ENCODE measurements around the gene GRIK4.
A peak's percentile ranks its signal among the peaks of the same experiment; 100 is the strongest.

Gene GRIK4

DNA sequence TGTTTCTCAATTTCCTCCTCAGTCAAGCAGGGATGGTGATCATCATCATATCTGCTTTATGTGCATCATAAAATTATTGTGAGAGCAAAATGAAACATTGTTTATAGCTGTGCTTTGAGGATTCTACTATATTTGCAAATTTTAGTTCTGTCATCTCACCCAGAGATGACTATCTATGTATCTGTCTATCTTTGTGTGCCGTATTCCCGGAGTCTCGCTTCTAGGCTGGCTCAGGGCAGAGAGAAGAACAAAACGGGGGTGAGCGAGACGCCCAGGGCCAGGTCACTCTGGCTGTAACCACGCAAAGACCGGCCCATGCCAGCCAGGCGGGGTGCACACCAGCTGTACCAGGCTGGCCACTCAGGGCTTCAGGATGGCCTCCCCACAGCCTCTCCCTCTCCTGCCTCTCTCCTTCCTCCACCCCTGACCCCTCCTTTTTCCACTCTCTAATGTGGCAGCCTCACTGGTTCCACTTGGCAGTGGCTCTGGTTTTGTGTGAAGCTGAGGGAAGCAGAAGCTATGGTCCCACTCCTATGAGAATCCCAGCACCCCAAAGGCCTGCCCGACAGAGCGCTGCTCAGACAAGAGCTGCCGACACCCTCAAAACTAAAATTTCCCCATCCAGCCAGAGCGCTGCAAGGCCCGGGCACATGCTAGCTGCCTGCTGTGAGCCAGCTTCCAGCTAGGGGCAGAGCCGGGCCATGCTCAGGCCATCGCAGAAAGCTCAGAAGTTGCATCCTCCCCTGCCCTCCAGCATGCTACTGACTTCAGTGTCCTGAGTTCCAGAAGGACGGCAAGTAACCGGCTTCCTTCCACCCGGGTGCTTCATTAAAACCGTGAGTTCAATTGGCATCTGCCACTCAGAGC is 372.8 kb downstream of the GRIK4 start:
- Mint-ChIP-seq H3K9me3 (no peaks in the 10 kb centered on the region), H3K27me3 (peaks cover 32 to 34% of the 10 kb centered on the region in 2 donors), H3K4me3 (no peak overlapping the region), H3K27ac (no peak overlapping the region), H3K4me1 (no peaks in the 10 kb centered on the region), H3K36me3 (no peaks in the 10 kb centered on the region)
- ATAC-seq (replicated peaks): no peak
- no peak for DNase-seq

- H3K36me3 Mint-ChIP-seq: no peaks in the 10 kb centered on the region
- no peak overlapping the region for H3K27ac Mint-ChIP-seq
- peaks cover 22 to 30% of the 10 kb centered on the region in 2 donors for H3K27me3 Mint-ChIP-seq
- no peaks in the 10 kb centered on the region for H3K9me3 Mint-ChIP-seq
- H3K4me3 Mint-ChIP-seq: no peak overlapping the region
- ATAC-seq (replicated peaks) (no peak), DNase-seq (no peak)
- no peaks in the 10 kb centered on the region for H3K4me1 Mint-ChIP-seq
Observed at GRCh38 chr11:120890609-120891320, 379.2 kb downstream of the GRIK4 start.

DNA sequence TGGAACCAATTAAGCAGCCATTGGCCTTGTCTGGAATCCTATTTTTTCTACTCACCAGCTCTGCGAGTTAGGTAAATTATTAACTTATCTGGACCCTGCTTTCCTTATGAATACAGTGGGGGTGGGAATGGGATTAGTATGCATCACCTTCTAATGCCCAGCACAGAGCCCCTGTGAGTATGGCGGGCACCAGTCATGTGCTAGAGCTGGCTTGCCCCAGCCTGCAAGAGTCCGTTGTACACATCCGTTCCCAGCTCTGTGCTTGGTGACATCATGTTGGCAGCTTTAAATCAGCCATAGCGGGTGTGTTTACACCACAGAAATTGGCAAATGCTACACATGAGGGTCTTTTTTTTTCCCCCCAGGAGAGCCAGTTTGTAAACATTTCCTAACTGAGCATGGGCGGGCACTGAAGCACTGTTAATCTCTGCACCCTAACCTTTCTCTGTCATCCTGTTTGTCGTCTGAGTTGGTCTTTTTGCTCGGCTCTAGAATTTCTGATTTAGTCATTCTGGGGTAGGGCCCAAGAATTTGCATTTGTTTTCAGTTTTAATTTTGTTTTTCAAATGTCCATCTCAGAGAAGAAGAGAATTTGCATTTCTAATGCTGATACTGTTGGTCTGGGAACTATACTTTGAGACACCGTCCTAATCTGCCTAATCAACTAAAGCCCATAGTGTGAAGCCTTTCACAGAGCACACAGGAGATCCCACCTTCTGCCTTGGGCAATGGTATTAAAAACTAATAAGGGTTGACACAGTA is 382.1 kb downstream of the GRIK4 start:
- Mint-ChIP-seq H3K9me3 (no peaks in the 10 kb centered on the region), H3K4me3 (no peak overlapping the region), H3K27me3 (peaks cover 13 to 31% of the 10 kb centered on the region in 2 donors), H3K36me3 (peaks cover 0 to 4% of the 10 kb centered on the region in 2 donors), H3K4me1 (no peaks in the 10 kb centered on the region), H3K27ac (no peak overlapping the region)
- no peak for ATAC-seq (replicated peaks)
- DNase-seq: no peak

DNA sequence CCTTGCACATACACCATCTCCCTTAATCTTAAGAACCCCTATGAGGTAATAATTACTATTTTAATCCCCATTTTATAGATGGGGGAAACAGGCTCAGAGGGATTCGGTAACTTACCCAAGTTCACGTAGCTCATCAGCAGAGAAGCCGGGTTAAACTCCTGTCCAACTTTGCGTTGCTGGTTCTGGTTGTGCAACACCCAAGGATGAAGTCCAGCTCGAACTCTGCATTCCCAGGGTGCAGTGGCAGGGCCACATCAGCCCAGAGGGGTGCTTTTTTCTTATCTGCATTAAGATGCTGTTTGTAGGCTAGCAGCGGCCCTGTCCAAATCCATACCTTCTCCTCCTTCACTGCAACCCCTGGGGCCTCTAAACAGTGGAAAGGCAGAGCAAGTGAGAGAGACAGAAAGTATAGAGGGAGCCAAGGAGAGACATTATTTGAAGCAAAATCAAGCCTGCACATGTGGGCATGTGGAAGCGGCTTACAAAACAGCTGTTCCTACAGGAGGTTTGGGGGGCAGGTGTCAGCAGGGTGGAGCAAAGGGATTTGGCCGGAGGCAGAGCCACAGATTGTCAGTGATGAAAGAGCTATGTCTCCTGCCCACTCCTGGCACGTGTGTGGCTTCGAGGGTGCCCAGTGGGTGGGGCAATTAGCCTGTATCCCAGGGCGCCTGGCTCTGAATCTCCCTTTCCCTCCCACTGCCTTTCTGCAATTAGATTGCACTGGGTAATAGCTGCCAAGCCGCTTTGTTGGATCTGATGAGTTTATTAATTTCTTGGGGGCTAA is 382.8 kb downstream of the GRIK4 start:
- peaks cover 13 to 24% of the 10 kb centered on the region in 2 donors for H3K27me3 Mint-ChIP-seq
- ATAC-seq (replicated peaks) (no peak), DNase-seq (no peak)
- H3K27ac Mint-ChIP-seq: no peak overlapping the region
- H3K9me3 Mint-ChIP-seq: no peaks in the 10 kb centered on the region
- H3K4me1 Mint-ChIP-seq: no peaks in the 10 kb centered on the region
- peaks cover 0 to 4% of the 10 kb centered on the region in 2 donors for H3K36me3 Mint-ChIP-seq
- no peak overlapping the region for H3K4me3 Mint-ChIP-seq

DNA sequence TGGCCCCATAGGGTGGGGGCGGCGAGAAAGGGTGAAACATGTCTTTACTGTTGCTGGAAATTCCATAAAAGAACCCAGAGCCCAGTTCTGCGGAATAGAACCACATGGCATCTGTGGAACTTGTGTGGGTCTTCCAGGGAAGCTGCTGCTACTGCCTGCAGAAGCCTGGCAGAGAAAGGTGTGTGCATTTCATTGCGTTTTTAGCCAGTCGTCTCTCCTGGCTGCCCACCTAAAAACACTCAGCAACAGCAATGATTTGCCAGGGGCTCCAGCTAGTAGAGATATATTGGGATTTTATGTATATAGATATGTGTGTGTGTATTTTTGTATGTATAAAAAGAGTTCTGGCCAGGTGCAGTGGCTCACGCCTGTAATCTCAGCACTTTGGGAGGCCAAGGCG is 385.1 kb downstream of the GRIK4 start:
- Mint-ChIP-seq H3K36me3 (peaks cover 0 to 4% of the 10 kb centered on the region in 2 donors), H3K27ac (no peak overlapping the region), H3K4me3 (no peak overlapping the region), H3K4me1 (no peaks in the 10 kb centered on the region), H3K27me3 (peaks cover 15 to 20% of the 10 kb centered on the region in 2 donors), H3K9me3 (no peaks in the 10 kb centered on the region)
- DNase-seq: no peak
- ATAC-seq (replicated peaks): no peak

GRCh38 chr11:120898568-120898967 is 387.0 kb downstream of the GRIK4 start:
- Mint-ChIP-seq H3K4me3 (no peak overlapping the region), H3K4me1 (no peaks in the 10 kb centered on the region), H3K36me3 (peaks cover 0 to 4% of the 10 kb centered on the region in 2 donors), H3K9me3 (no peaks in the 10 kb centered on the region), H3K27ac (no peak overlapping the region), H3K27me3 (peaks cover 13 to 15% of the 10 kb centered on the region in 2 donors)
- DNase-seq (no peak), ATAC-seq (replicated peaks) (no peak)

GRCh38 chr11:120899720-120900119 is 388.2 kb downstream of the GRIK4 start:
- Mint-ChIP-seq H3K4me3 (no peak overlapping the region), H3K27ac (no peak overlapping the region), H3K36me3 (peaks cover 0 to 4% of the 10 kb centered on the region in 2 donors), H3K9me3 (no peaks in the 10 kb centered on the region), H3K4me1 (no peaks in the 10 kb centered on the region), H3K27me3 (peaks cover 7 to 12% of the 10 kb centered on the region in 2 donors)
- ATAC-seq (replicated peaks) (no peak), DNase-seq (no peak)

- ATAC-seq (replicated peaks) (no peak), DNase-seq (no peak)
- H3K4me3 Mint-ChIP-seq: no peak overlapping the region
- peaks cover 0 to 4% of the 10 kb centered on the region in 2 donors for H3K36me3 Mint-ChIP-seq
- H3K9me3 Mint-ChIP-seq: no peaks in the 10 kb centered on the region
- no peak overlapping the region for H3K27ac Mint-ChIP-seq
- peaks cover 6 to 12% of the 10 kb centered on the region in 2 donors for H3K27me3 Mint-ChIP-seq
- no peaks in the 10 kb centered on the region for H3K4me1 Mint-ChIP-seq
Observed at GRCh38 chr11:120900643-120901042, 389.1 kb downstream of the GRIK4 start.

DNA sequence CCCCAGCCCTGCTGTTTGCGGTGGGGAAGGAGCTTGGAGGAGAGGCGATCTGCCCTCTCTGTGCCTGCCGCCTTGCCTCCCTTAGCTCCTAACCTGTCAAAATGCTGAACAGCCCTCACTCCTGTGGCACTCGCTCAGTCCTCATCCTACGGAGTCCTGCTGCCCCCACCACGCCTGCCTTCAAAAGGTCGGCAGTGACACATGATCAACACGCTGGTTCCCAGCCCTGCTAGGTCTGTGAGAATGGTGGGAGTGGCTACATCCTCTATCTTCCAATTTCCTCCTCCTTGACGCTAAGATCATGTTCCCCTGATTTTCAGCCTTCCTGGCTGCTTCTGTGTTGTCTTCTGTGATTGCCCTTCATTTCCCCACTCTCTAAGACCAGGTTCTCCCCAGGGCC is 392.1 kb downstream of the GRIK4 start:
- Mint-ChIP-seq H3K27ac (no peak overlapping the region), H3K9me3 (no peaks in the 10 kb centered on the region), H3K36me3 (no peaks in the 10 kb centered on the region), H3K4me3 (no peak overlapping the region), H3K4me1 (no peaks in the 10 kb centered on the region), H3K27me3 (peaks cover 0 to 14% of the 10 kb centered on the region in 2 donors)
- no peak for ATAC-seq (replicated peaks)
- DNase-seq: no peak

- Mint-ChIP-seq H3K4me1 (no peaks in the 10 kb centered on the region), H3K36me3 (no peaks in the 10 kb centered on the region), H3K9me3 (no peaks in the 10 kb centered on the region), H3K27ac (no peak overlapping the region), H3K27me3 (peaks cover 0 to 14% of the 10 kb centered on the region in 2 donors), H3K4me3 (no peak overlapping the region)
- DNase-seq (no peak), ATAC-seq (replicated peaks) (no peak)
Observed at GRCh38 chr11:120904116-120904515, 392.6 kb downstream of the GRIK4 start.

DNA sequence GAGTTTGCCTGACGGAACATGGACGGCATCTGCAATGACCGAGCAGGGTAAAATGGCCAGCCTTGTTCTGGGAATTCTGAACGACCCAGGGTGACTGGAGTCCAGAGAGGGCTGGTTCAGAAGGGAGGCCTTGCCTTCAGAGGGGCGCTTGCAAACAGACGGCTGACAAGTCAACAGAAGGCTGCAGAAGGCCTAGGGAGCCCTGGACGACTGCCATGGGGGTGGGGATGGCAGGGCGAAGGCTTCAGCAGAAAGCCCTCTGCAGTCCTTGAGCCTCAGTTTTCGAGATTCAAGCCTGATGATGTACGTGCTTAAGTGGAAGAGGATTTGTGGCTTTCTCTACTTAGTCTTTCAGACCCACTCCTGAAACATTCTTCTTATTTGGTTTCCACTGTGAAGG is 395.2 kb downstream of the GRIK4 start:
- DNase-seq (no peak), ATAC-seq (replicated peaks) (no peak)
- Mint-ChIP-seq H3K9me3 (no peaks in the 10 kb centered on the region), H3K4me3 (no peak overlapping the region), H3K27me3 (peaks cover 8 to 13% of the 10 kb centered on the region in 2 donors), H3K27ac (no peak overlapping the region), H3K4me1 (no peaks in the 10 kb centered on the region), H3K36me3 (peaks cover 0 to 5% of the 10 kb centered on the region in 2 donors)

GRCh38 chr11:120907971-120908370 is 396.4 kb downstream of the GRIK4 start:
- Mint-ChIP-seq H3K27ac (no peak overlapping the region), H3K27me3 (peaks cover 18 to 22% of the 10 kb centered on the region in 2 donors), H3K4me1 (no peaks in the 10 kb centered on the region)

GRCh38 chr11:120908461-120909181 is 397.1 kb downstream of the GRIK4 start:
- no peak for DNase-seq
- Mint-ChIP-seq H3K9me3 (no peaks in the 10 kb centered on the region), H3K4me3 (no peak overlapping the region), H3K36me3 (peaks cover 0 to 5% of the 10 kb centered on the region in 2 donors), H3K4me1 (no peaks in the 10 kb centered on the region), H3K27ac (no peak overlapping the region), H3K27me3 (peaks cover 18 to 22% of the 10 kb centered on the region in 2 donors)
- ATAC-seq (replicated peaks): peak; percentile 29 to 42

More at GRCh38 chr11:120907971-120908370, 396.4 kb downstream of the GRIK4 start:
- DNase-seq: no peak
- H3K36me3 Mint-ChIP-seq: peaks cover 0 to 5% of the 10 kb centered on the region in 2 donors
- no peak for ATAC-seq (replicated peaks)
- H3K4me3 Mint-ChIP-seq: no peak overlapping the region
- no peaks in the 10 kb centered on the region for H3K9me3 Mint-ChIP-seq
